ENCODE data around the gene SBK1.

SBK1 gene

DNA sequence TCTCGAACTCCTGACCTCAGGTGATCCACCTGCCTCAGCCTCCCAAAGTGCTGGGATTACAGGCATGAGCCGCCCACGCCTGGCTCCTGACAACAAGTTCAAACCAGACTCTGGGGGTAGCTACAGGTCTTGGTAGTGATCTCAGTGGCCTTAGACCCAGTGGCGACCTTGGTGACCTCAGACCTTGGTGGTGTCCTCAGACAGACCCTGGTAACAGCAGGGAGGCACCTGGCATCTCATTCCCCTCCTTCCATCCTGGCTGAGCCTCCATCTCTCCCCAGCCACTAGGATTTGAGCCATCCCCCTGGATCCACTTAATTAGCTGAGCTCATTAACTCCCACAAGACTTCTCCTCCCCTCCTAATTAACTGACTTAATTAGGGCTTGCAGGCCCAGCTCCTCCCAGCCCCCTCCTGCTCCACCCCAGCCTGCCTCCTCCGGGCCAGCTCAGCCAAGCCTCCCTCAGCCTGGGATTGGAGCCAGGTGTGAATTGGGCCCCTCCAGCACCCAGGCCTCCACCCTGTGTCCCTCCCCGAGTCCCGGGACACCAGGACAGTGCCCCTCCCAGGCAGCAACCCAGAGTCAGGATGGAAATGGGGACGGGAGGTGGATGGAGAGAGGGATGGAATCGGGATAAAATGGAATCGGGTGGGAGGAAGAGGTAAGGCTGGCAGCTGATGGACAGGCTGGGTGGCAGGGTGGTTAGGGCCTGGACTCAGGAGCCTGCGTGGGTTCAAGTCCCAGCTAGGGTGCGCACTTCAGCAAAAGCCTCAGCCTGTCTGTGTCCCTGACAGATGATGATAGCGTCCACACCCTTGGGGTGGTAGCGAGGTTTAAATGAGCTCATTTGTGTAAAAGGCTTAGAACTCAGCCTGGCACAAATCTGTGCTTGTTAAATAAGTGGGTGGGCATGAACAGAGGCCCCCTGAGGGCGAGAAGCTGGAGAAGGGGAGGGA lies 11.2 kb upstream of the SBK1 start:
- no peak for DNase-seq (ENCODE audit: extremely low read depth in 1 of 2, low read depth in 1 of 2)

DNA sequence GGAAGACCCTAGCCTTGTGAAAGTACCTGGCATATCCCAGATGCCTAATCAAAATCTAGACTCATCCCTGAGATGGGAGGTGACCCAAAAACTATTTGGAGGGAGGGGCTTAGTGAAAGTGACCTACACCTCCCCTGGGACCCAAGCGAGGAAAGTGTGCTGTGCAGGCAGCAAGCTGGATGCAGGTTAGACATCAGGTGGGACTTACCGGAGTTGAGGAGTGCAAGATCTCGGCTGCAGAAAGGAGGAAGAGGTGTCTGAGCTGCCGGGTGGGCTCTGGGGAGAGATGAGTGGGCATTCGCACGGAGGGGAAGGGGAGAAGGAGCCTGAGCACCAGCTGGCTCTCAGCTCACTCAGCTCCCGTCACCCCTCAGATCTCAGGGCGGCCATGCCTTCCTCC lies 10.3 kb upstream of the SBK1 start:
- no peak for DNase-seq (ENCODE audit: extremely low read depth in 1 of 2, low read depth in 1 of 2)

DNA sequence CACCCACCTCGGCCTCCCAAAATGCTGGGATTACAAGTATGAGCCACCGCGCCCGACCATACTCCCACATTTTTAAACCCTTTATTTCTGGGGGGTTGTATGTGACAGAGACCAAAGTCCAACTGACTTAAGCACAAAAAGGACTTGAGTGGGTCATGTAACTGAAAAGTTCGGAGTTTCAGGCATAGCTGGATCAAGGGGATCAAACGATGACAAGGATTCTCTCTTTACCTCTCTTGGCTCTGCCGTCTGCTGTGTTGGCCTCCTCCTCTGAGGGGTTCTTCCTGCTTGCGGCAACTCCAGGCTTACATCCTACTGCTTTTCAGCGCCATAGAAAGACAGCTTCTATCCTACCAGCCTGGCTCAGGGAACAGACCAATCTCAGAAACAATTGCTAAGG lies 9.2 kb upstream of the SBK1 start:
- DNase-seq (ENCODE audit: extremely low read depth in 1 of 2, low read depth in 1 of 2), result no peak

DNA sequence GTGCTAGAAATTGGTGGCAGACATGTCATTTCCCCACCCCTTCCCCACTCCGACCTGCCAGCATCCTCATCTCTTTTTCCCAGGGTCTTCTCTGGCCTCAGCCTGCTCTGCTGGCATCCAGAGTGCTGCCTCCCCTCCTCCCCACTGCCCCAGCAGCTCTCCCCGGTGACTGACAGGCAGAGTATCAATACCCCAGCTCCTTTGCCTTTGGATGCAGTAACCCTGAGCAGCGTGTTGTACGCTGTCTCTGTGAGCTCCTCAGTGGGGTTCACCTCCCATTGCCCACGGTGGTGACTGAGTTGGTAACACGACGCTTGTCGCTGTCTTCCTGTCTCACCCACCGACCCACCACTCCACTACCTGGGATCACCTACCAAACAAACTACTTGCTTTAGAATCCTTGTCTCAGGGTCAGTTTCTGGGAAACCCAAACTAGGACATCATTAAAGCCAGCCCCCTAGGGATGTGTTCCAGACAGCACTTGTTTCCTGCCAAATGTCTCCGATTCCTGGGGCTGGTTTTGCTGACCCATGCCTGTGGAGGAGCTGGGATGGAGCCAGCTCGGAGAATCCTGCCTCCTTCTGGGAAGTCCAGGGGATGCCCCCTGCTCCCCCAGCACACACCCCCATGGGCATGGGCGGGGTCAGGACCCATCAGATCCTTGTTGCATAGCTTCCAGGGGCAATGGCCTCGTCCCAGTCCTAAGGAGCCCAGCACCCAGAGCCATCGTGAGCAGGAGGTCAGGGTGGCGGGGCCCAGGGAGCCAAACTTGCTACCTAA lies 8.3 kb upstream of the SBK1 start:
- no peak for DNase-seq (ENCODE audit: extremely low read depth in 1 of 2, low read depth in 1 of 2)

DNA sequence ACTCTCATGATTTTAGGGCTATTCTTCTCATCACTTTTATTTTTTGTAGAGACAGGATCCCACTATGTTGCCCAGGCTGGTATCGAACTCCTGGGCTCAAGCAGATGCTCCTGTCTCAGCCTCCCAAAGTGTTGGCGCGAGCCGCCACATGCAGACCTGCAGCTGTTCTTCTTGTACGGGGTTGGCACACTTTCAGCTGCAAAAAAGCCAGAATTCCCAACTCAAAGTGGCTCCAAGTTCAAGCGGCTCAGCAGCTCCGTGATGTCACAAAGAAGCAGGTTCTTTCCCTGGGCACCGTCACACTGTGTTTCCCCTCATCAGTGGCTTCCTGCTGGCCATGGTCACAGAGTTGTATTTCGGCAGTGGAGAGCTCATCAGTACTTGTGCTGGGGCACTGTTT lies 6.7 kb upstream of the SBK1 start:
- no peak for DNase-seq (ENCODE audit: extremely low read depth in 1 of 2, low read depth in 1 of 2)

DNA sequence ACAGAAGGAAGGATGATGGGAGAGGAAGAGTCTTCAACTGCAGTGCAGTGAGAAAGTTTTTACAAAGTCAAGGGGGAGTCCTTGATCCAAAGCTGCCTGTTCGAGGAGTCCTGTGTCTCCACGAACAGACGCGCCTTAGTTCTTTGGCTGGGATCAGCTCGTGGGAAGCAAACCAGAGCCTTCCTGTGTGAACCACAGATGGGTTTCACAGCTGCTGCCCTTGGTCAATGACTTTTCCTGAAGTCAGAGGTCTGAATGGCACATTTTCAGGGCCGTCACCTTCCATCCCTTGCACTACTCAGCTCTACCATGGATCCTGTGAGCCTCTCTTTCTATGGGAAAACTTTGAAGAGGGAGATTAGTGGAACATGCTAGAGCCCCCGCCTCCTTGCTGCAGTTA lies 4.2 kb upstream of the SBK1 start:
- DNase-seq (ENCODE audit: extremely low read depth in 1 of 2, low read depth in 1 of 2), result no peak

DNA sequence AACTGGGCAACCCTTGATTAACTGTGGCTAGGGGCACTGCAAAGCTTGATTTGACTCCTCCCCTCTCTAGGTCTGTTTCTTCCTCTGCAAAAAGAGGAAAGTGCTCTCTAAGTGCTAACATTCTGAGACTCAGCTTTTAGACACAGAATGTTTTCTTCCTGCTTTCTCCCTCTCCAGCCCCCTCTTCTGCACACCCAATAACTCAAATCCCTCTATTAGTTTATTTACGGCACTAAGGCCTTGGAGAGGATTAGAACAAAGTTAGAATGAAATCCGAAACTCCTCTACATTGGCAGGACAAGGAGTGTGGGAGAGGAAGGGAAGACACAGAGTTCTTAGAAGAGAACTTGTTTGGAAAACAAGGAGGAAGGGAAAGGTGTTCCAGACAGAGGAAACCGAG lies 3.3 kb upstream of the SBK1 start:
- DNase-seq (ENCODE audit: extremely low read depth in 1 of 2, low read depth in 1 of 2), result no peak

DNA sequence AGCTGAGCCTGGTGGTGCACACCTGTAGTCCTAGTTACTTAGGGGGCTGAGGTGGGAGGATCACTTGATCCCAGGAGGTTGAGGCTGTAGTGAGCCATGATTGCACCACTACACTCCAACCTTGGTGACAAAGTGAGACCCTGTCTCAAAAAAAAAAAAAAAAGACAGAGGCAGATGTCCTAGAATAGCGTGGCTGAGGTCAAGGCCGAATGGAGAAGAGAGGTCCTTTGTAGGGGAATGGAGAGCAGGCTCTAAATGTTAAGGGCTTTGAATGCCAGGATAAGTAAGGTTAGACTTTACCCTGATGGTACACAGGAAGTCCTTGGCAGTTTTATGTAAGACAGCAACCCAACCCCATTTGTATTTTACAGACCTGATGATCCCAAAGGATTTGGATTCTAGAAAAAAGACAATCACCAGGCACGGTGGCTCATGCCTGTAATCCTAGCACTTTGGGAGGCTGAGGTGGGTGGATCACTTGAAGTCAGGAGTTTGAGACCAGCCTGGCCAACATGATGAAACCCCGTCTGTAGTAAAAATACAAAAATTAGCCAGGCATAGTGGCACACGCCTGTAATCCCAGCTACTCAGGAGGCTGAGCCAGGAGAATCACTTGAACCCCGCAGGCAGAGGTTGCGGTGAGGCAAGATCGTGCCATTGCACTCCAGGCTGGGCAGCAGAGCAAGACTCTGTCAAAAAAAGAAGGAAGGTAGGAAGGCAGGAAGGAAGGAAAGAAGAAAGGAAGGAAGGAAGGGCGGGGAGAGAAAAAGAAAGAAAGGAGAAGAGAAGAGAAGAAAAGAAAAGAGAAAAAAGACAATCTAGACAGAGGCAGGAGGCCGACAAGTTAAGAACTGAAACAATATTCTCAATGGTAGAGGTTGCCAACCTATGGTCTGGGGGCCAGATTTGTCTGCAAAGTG lies 2.1 kb upstream of the SBK1 start:
- DNase-seq (ENCODE audit: extremely low read depth in 1 of 2, low read depth in 1 of 2), result no peak

DNA sequence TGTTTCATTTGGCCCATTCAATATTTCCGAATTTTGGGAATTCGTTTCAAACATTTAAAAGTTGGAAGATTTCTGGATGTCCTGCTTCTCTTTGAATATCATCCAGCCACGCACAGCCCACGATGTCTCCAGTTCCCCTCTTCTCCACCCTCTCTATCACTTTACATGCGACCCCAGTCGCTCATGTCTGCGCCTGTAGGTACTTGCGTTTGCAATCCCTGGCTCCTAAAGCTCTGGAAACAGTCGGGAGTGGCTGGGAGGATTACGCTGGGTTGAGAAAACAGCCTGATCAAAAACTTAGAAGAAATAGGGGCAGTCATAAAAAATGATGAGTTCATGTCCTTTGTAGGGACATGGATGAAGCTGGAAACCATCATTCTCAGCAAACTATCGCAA lies 1.5 kb upstream of the SBK1 start:
- DNase-seq (ENCODE audit: extremely low read depth in 1 of 2, low read depth in 1 of 2), result no peak

DNA sequence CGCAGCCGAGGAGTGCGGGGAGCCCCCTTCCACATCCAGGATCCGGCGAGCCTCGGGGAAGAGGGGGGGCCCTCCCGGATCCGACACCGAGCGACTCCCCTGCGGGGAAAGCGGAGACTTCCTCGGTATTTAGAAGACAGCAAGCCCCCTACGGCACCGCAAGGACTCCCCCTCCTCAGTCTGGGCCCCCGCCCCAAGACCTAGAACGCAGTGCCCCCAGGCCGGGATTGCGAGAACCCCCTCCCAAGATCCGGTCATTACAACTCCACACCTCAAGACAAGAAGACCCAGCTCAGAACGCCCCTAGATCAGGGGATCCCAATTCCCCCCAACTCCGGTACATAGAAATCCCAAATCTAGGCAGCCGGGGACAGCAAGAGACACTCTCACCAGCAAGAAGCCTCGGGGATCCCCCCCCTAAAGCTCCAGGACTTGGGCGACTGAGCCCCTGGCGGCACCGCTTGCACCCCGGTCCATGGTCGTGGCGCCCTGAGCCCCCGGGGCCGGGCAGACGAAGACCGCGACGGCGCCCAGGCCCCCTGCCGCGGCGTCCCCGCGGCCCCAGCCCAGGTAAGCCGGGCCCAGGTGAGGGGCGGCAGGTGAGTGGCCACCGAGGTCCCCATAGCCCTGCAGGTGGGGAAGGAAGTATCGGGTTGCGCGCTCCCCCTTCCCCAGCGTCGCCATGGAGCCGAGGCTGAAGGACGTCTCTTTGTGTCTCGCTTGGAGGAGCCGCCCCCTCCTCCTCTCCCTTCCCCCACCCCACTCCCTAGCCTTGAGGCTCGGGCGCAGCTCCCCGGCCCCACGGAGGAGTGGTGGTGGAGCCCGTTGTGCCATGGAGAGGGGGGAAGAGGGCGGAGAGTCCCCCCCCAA lies 641 bp downstream of the SBK1 start:
- no peak for DNase-seq (ENCODE audit: extremely low read depth in 1 of 2, low read depth in 1 of 2)

DNA sequence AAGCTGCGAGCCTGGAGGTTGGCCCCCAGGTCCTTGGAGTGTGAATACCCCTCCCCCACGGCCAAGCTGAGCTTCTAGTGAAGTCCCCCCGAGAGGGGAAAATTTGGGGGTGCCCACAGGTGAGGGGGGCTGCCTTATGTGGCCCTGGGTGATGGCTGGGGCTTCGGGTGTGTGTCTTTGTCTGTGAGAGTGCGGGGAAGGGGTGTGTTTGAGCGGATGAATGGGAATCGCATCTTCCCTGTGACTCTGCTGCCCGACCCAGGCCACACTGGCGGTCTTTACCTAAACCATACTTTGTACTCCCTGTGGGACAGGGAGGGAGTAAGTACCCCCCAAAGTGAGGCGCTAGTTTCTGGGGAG lies 1.3 kb downstream of the SBK1 start:
- DNase-seq (ENCODE audit: extremely low read depth in 1 of 2, low read depth in 1 of 2), result no peak

DNA sequence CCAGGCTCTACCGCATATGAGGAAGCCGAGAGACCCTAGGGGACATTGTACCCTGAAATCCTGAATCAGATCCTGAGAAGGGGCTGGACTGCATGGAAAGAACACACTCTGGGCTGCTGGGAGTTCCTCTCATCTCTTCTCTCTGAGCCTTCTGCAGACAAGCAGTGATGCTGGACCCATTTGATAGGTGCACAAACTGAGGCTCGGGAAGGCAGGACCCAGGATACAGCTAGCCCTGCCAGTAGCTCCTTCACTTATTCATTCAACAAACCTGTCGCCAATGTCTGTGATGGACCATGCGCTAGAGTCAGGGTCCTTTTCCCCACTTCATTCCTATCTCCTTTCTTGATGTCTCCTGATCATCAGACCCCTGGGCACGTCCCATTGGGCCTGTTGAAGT lies 1.9 kb downstream of the SBK1 start:
- DNase-seq (ENCODE audit: extremely low read depth in 1 of 2, low read depth in 1 of 2), result no peak

DNA sequence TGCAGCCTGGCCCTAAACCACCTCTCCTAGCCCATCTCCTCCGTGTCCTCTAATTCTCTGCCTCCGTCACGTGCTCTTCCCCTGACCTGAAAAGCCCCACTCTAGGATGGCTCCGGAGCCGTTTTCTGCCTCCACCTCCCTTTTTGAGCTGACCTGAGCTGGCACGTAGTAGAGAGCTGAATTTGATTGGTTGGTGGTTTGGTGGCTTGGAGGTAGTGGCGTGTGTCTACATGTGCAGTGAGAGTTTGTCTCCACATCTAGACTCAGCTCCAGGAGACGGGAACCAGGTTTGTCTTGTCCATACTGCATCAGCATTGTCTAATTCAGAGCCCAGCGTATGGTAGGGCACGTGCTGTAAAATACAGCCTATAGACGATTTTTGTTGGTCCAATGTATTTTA lies 3.0 kb downstream of the SBK1 start:
- no peak for DNase-seq (ENCODE audit: extremely low read depth in 1 of 2, low read depth in 1 of 2)

DNA sequence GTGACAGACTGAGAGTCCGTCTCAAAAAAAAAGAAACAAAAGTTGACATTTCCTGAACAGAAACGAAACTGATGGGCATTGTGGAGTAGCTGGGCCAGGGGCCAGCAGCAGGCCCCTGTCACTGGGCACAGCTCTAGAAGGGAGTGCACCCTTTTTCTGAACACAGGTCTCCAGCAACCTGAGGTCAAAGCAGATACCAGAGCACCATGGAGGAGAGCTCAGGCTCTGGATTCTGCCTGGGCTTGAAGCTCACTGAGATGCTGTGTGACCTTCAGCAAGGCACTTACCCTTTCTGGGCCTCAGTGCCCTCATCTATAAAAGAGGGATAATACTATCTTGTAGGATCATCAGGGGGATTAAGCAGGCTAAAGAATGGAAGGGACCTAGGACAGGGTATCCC lies 5.0 kb downstream of the SBK1 start:
- no peak for DNase-seq (ENCODE audit: extremely low read depth in 1 of 2, low read depth in 1 of 2)

DNA sequence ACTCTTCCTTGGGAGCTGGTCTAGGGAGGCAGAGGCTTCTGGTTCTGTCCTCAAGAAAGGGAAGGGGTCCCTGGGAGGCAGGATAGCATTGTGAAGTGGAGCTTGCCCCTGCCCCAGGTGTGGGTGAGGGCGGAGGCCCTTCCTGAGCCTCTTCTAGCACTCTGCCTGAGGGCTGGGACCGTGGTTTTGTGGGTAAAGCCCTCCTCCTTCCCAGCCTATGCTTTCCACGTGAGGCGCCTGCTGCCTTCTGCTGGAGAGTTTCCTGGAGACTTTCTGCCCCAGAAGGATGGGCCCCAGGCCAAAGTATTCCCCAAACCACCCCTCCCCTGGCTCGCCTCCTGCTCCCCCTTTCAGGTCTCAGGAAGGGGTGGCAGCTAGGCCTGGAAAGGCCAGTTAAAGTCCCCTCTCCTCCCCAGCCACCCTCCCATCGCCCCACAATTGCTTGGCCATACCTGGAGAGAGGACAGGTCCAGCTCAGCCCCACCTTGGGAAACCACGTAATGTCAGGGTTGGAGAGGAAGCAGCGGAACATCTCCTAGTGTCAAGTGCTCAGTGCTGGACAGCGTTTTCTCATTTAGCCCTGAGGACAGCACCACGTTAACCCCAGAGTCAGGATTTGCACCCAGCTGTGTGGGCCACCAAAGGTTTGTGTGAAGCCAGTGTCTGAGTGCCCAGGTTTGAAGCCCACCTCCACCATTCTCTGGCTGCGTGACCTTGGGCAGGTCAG lies 5.6 kb downstream of the SBK1 start:
- no peak for DNase-seq (ENCODE audit: extremely low read depth in 1 of 2, low read depth in 1 of 2)

DNA sequence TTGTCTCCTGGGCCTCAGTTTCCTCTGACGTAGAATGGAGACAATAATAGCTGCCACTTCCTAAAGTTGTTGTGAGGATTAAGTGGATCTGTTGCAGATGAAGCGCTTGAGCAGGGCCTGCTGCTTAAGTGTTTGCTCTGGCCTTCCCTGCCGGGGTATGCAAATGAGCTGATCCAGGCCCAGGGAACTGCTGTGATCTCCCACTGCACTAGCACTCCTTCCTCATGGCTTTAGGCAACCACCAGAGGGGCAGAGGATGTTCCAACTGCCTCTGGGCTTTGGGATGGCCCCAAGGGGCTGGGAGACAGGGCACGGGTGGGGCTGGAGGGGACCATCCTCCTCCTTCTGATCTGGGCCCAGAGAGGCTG lies 6.2 kb downstream of the SBK1 start:
- DNase-seq (ENCODE audit: extremely low read depth in 1 of 2, low read depth in 1 of 2), result no peak

DNA sequence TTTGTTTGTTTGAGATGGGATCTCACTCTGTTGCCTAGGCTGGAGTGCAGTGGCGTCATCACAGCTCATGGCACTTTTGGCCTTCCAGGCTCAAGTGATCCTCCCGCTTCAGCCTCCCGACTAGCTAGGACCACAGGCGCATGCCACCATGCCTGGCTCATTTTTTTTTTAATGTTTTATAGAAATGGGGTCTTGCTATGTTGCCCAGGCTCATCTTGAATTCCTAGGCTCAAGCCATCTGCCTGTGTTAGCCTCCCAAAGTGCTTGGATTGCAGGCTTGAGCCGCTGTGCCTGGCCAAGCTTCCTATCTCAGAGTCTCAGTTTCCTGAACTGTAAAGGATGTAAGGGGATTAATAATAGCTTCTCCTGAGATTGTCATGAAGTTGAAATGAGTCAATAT lies 8.0 kb downstream of the SBK1 start:
- no peak for DNase-seq (ENCODE audit: extremely low read depth in 1 of 2, low read depth in 1 of 2)

DNA sequence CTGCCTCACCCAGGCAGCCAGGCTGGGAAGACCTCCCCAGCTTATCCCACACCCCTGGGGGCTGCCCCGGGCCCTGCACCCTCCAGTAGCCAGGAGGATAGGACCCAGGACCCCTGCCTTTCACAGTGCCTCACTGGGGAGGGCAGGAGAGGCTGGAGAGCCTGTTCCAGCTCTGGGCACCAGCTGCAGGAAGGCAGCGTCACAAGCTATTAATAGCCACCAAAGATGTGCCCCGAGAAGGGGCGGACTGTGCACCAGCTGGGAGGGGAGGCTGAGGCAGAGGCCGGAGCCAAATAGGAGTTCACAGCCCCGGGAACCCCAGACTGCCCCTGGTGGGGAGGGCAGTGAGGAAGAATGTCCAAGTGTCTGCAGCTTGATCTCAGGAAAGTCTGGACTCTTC lies 8.8 kb downstream of the SBK1 start:
- no peak for DNase-seq (ENCODE audit: extremely low read depth in 1 of 2, low read depth in 1 of 2)

DNA sequence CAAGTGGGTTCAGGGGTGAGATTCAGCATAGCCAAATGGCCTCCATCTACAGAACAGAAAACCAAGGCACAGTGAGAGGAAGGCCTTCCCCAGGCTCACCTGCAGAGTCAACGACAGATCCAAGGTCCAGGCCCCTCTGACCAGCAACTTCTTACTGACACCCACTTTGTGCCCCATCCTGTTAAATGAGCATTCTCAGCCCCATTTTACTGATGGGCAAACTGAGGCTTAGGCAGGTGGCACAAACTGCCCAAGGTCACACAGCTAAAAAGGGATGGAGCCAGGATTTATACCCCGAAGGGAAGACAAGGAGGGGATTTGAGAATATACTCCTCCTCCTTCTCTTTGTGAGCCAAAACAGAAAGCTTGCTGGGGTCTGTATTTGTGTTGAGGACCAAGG lies 9.3 kb downstream of the SBK1 start:
- no peak for DNase-seq (ENCODE audit: extremely low read depth in 1 of 2, low read depth in 1 of 2)

DNA sequence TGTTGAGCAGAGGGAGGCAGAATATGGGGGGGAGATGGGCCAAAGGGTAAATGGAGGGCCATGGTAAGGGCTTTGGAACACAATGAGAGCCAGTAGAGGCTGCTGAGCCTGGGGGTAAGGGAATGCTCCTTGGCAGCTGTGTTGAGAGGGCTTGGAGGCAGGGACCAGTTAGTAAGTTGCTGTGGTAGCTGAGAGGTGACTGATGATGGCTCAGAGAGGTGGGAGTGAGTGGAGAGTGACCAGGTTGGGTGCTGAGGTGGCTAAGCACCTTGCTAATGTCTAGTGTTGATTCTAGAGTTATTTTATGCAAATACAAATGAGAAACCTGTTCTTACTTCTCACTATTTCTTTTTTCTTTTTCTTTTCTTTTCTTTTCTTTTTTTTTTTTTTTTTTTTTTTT lies 10.8 kb downstream of the SBK1 start:
- no peak for DNase-seq (ENCODE audit: extremely low read depth in 1 of 2, low read depth in 1 of 2)
